Heart left ventricle (tissue), 16 donors: ENCODE measurements around the gene KDM1A. TPM values are rescaled to one million over a fixed set of nuclear protein-coding genes. Genes with fewer than 3 reads are reported as not detected.

ENCODE experiments used
- ATAC-seq, 4 donors: fragments of 200-7000 bp; cut with Tn5 transposase; one replicate each; pipeline ENCODE4 v1.9.1; 2020 to 2022; ENCODE audit warnings: moderate library complexity in 4 of 4, mild to moderate bottlenecking in 3 of 4, moderate number of reproducible peaks in 1 of 4
- DNase-seq, 5 donors: peaks; one replicate each; pipeline ENCODE4 v3.0.0-alpha.2; 2020
- H3K27ac ChIP-seq, 12 donors: fragments of 200-600 bp; sonication (generic) in 4 of 12; one replicate each; pipeline versions ENCODE4 v1.5.0 to v1.8.0; 2016 to 2022; ENCODE audit warnings: mild to moderate bottlenecking in 2 of 12
- H3K27me3 ChIP-seq, 9 donors: fragments of 200-600 bp; sonication (generic) in 2 of 9; one replicate each; pipeline versions ENCODE4 v1.5.1 to v1.8.0; 2016 to 2022; ENCODE audit warnings: mild to moderate bottlenecking in 3 of 9
- H3K36me3 ChIP-seq, 9 donors: fragments of 200-600 bp; sonication (generic) in 2 of 9; one replicate each; pipeline versions ENCODE4 v1.5.0 to v1.8.0; 2018 to 2022; ENCODE audit warnings: mild to moderate bottlenecking in 2 of 9
- H3K4me1 ChIP-seq, 12 donors: fragments of 200-600 bp; sonication (generic) in 4 of 12; one replicate each; pipeline versions ENCODE4 v1.5.0 to v1.8.0; 2016 to 2022; ENCODE audit warnings: mild to moderate bottlenecking in 3 of 12
- H3K4me3 ChIP-seq, 12 donors: fragments of 200-600 bp; sonication (generic) in 4 of 12; one replicate each; pipeline versions ENCODE4 v1.5.0 to v1.8.0; 2017 to 2022; ENCODE audit warnings: mild to moderate bottlenecking in 9 of 12, moderate library complexity in 4 of 12
- H3K9me3 ChIP-seq, 12 donors: fragments of 200-600 bp; sonication (generic) in 4 of 12; one replicate each; pipeline versions ENCODE4 v1.5.0 to v1.8.0; 2016 to 2022; ENCODE audit warnings: mild to moderate bottlenecking in 1 of 12
- POLR2A ChIP-seq, 2 donors: fragments of 450-650 bp; IDR thresholded peaks; one replicate each; pipeline ENCODE4 v1.6.1; 2017; ENCODE audit warnings: antibody characterized with exemption in 2 of 2, mild to moderate bottlenecking in 2 of 2, moderate library complexity in 2 of 2
- WGBS, 4 donors: extraction: QIAGEN DNeasy Blood & Tissue Kit in 2 of 4; methylation state at CpG; one replicate each; pipeline versions ENCODE4 v1.1.5 to v1.1.7; 2013 to 2018; 5-methylcytosine and 5-hydroxymethylcytosine counted together
- intact Hi-C, 10 donors: fragments of 100-400 bp; cut with DNase I; formaldehyde crosslinking; loops; one replicate each; pipeline versions ENCODE4 v1.11.1 to v1.14.2; 2022
- microRNA-seq, 4 donors: library from miRNA; unstranded; fragments of <30 nt; microRNA quantifications; one replicate each; pipeline versions ENCODE4 to v1.2.0, GENCODE V29; 2017 to 2020
- polyA plus RNA-seq, 2 donors: library from polyadenylated mRNA; stranded (reverse); fragments of 200-250 nt; gene quantifications; one replicate each; pipeline ENCODE4 v1.2.3, GENCODE V29; 2013
- total RNA-seq, 9 donors: library from RNA; depleted of rRNA in 2 of 9; stranded (reverse); fragments of >200 nt in 2 of 9; fragmentation: NEBNext Ultra II Directional in 3 of 9; extraction: Animal tissue kit (Norgen Biotek cat#: 25700) in 3 of 9; gene quantifications; one replicate each; pipeline versions ENCODE4 v1.1.0 to v1.2.4, GENCODE V29; 2016 to 2023
- TF ChIP-seq, protein P1 (sequence below), 12 donors: fragments of 200-600 bp; sonication (generic) in 4 of 12; IDR thresholded peaks; one replicate each; pipeline versions ENCODE4 v1.5.0 to v1.8.0; 2018 to 2022; ENCODE audit warnings: antibody characterized with exemption in 12 of 12, mild to moderate bottlenecking in 5 of 12
- donor health status: ischemic (EF 13 %, LVEDD 7.1; RV severe dilation, severe dysfunction).
- donor health status: healthy with polysubstance abuse.
- donor health status: DM: no; HTN: yes; CAD: no.
- donor health status: DM: no; HTN: no; CAD: no.
- donor health status: ischemic (EF 25% LVEDD 6.9; RV normal size, moderate dysfunction).
- donor health status: ischemic (EF 25% LVEDD 5.7; RV mildly dilated, moderate dysfunction).
- donor health status: healthy.
- donor health status: DM: yes; HTN: yes; CAD: no.
- donor health status: ischemic (EF 35%, LVEDD 5.7; RV mildly dilated, moderate dysfunction).
- donor health status: nonischemic (EF 11% LVEDD 7.7; RV severe dilation, severe dysfunction).
- donor health status: DM: yes; HTN: yes; CAD: no.
- donor health status: PGD.
- donor health status: ischemic (EF 29% LVEDD 5.4; RV normal size, mild dysfunction).
- donor health status: nonischemic (EF 23%, LVEDD 6.1; RV moderate dilation, normal function).

The KDM1A gene
- total and polyA plus RNA-seq, 11 donors = 14.8 to 37.2 (median 29.7) TPM

- H3K27me3 ChIP-seq = no peaks in the 10 kb centered on the region
- peaks cover 0 to 30% (median 6%) of the 10 kb centered on the region in 12 donors for H3K4me1 ChIP-seq
- H3K9me3 ChIP-seq = no peaks in the 10 kb centered on the region
- intact Hi-C loops = no loop called here
- TF ChIP-seq, protein P1, sequence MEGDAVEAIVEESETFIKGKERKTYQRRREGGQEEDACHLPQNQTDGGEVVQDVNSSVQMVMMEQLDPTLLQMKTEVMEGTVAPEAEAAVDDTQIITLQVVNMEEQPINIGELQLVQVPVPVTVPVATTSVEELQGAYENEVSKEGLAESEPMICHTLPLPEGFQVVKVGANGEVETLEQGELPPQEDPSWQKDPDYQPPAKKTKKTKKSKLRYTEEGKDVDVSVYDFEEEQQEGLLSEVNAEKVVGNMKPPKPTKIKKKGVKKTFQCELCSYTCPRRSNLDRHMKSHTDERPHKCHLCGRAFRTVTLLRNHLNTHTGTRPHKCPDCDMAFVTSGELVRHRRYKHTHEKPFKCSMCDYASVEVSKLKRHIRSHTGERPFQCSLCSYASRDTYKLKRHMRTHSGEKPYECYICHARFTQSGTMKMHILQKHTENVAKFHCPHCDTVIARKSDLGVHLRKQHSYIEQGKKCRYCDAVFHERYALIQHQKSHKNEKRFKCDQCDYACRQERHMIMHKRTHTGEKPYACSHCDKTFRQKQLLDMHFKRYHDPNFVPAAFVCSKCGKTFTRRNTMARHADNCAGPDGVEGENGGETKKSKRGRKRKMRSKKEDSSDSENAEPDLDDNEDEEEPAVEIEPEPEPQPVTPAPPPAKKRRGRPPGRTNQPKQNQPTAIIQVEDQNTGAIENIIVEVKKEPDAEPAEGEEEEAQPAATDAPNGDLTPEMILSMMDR (IDR thresholded peaks at IDR 0.05) = no peak
- TF ChIP-seq POLR2A (IDR thresholded peaks at IDR 0.05) = no peak
- H3K27ac ChIP-seq = no peak overlapping the region
- H3K4me3 ChIP-seq = no peak overlapping the region
- DNase-seq (no peak), ATAC-seq (no peak)
- peaks cover 0 to 1% (median 0%) of the 10 kb centered on the region in 9 donors for H3K36me3 ChIP-seq
- 51 to 59% (median 57%) methylated on average over 1 of the region's 1 CpG for WGBS, 4 donors
Measured at GRCh38 chr1:23132033-23132432, 112.8 kb downstream of the KDM1A start.

Small RNA genes lying within 50 kb of the gene (microRNA-seq; reads per million reads assigned to microRNA genes)
- gene MIR3115 (0 to 0.60 (median 0.33) reads per million in 4 donors), gene MIR4419A (0 reads per million in 4 donors)

Other genes with a start within 250 kb of the KDM1A start
- gene LACTBL1, start 46.6 kb upstream of the KDM1A start, total RNA-seq = not detected
- not detected for gene LACTBL1, start 46.6 kb upstream of the KDM1A start, polyA plus RNA-seq
- gene TEX46, start 3.6 kb upstream of the KDM1A start, total RNA-seq = under 1 TPM in 1 of 9 donors, not detected in 8; 0.56 TPM
- gene TEX46, start 3.6 kb upstream of the KDM1A start, polyA plus RNA-seq = not detected
- gene LUZP1, start 149.4 kb downstream of the KDM1A start, total RNA-seq = 10 to 100 TPM; 24.7 to 42.3 (median 32.6) TPM
- 10 to 100 TPM in 1 of 2 donors, 1 to 10 TPM in 1; 6.1 to 28.1 TPM for gene LUZP1, start 149.4 kb downstream of the KDM1A start, polyA plus RNA-seq
- gene HTR1D, start 198.0 kb downstream of the KDM1A start, total RNA-seq = under 1 TPM in 2 of 9 donors, not detected in 7; 0.10 to 0.16 TPM
- under 1 TPM; 0.01 to 0.04 TPM for gene HTR1D, start 198.0 kb downstream of the KDM1A start, polyA plus RNA-seq